ENCODE measurements around the gene SIPA1L3.

SIPA1L3 gene

DNA sequence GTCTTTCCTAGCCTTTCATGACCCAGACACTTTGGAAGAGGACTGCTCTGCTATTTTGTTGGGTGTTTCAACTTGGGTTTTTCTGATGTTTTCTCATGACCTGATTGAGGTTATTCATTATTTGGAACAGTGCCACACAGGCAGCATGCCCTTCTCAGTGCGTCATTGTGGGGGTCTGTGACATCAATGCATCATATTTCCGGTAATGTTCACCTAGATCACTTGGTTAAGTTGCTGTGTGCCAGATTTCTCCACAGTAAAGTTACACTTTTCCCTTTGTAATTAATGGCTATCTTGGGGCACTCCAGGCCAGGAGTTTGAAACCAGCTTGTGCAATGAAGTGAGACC, 124.4 kb downstream of the SIPA1L3 start:
- no peak for DNase-seq (ENCODE audit: low read depth)
- H3K4me3 ChIP-seq (ENCODE audit: low read depth, low read length) = no peak overlapping the region
- TF ChIP-seq, protein P1, sequence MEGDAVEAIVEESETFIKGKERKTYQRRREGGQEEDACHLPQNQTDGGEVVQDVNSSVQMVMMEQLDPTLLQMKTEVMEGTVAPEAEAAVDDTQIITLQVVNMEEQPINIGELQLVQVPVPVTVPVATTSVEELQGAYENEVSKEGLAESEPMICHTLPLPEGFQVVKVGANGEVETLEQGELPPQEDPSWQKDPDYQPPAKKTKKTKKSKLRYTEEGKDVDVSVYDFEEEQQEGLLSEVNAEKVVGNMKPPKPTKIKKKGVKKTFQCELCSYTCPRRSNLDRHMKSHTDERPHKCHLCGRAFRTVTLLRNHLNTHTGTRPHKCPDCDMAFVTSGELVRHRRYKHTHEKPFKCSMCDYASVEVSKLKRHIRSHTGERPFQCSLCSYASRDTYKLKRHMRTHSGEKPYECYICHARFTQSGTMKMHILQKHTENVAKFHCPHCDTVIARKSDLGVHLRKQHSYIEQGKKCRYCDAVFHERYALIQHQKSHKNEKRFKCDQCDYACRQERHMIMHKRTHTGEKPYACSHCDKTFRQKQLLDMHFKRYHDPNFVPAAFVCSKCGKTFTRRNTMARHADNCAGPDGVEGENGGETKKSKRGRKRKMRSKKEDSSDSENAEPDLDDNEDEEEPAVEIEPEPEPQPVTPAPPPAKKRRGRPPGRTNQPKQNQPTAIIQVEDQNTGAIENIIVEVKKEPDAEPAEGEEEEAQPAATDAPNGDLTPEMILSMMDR (IDR thresholded peaks at IDR 0.05; ENCODE audit: insufficient read depth, low read depth, low read length, missing control alignments) = no peak

DNA sequence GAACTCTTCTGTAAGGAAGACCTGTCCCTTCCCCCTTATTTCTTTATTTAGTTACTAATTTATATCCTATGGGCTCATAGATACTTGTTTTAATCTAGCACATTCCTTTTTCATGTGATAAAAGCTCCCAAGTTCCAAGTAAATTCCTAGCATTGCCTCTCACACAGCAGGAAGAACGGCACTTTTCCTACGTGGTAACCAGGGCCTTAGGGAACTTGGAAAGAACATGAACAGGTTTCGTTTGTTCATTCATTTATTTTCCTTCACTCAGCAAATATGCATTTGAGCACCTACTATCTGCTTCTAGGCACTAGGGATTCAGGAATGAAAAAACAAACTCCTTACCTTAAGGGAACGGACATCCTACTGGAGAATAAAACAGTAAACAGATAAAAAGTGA, 125.1 kb downstream of the SIPA1L3 start:
- no peak for DNase-seq (ENCODE audit: low read depth)
- H3K4me3 ChIP-seq (ENCODE audit: low read depth, low read length) = no peak overlapping the region
- TF ChIP-seq, protein P1 (IDR thresholded peaks at IDR 0.05; ENCODE audit: insufficient read depth, low read depth, low read length, missing control alignments) = no peak

DNA sequence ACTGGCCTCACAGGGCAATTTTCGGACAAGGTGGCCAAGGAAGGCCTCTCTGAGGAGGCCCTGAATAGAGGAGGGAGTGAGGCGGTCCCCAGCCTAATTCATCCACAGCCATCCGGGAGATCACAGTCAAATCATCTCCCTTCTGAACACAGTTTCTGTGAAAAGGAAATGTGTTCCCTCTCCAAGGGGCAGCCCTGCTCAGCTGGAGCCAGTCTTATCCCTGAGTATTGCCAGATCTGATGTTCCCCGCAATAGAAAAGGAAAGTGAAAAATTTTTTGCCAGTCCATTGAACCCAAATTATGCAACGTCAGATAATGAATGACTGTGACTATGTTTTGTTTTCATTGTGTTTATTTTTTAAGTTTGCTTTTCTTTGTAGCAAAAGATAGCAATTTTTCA, 125.9 kb downstream of the SIPA1L3 start:
- TF ChIP-seq, protein P1 (IDR thresholded peaks at IDR 0.05; ENCODE audit: insufficient read depth, low read depth, low read length, missing control alignments) = no peak
- H3K4me3 ChIP-seq (ENCODE audit: low read depth, low read length) = peak overlapping the region; percentile 1; the same call in 1 of the 2 replicates
- DNase-seq (ENCODE audit: low read depth) = no peak

DNA sequence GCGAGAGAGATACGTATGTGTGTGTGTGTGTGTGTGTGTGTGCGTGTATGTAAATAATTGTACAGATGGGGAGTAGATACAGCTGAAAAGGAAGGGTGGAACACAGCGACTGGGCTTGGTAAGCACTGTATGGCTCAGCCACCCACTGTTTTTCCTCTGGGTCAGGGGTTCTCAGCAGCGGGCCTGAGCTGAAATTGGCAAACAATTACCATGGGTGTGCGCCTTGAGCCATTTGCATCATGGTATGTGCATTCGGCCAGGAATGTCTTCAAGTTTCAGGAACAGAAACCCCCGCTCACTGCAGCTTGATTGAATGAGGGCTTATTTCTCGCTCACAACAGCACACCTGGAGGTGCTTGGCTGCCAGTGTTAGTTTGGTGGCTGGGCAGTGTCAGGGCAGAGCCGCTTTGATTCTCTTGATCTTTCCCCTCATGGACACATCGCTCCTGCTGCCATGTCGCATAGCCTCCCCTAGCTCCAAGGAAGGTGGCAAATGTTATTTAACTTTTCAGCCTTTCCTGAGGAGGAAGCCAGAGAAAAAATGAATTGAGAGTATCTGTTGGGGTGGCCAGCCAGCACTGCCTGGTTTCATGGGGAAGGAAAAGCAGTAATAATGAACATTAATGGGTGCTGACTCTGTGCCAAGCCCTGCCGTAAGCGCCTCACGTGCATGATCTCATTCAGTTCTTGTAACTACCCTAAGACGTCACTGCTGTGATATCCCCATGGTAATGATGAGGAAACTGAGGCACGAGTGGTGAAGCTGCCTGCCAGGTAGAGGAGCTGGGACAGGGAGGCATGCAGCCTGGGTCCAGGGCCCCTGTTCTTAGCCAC, 126.9 kb downstream of the SIPA1L3 start:
- peak overlapping the region; percentile 31 for H3K4me3 ChIP-seq (ENCODE audit: low read depth, low read length)
- peak; percentile 91 for DNase-seq (ENCODE audit: low read depth)
- TF ChIP-seq, protein P1 (IDR thresholded peaks at IDR 0.05; ENCODE audit: insufficient read depth, low read depth, low read length, missing control alignments) = peak; percentile 40

DNA sequence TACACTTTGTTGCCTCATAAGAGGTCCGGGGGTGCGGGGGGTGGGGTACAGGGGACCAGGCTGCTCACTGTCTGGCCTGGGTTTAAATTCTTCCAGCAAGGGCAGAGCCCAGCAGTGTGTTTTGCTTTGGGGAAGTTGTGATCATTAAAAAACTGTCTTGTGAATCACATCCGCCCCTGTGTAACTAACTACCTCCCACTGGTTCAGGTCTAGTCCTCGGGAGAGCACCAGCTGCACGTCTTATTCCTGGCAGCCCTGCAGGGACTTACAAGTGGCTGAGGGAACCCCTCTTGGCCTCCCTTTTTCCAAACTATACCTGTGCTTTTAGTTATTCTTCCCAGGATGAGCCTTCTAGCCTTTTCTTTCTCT, 127.5 kb downstream of the SIPA1L3 start:
- H3K4me3 ChIP-seq (ENCODE audit: low read depth, low read length) = peak overlapping the region; percentile 31; the same call in 1 of the 2 replicates
- TF ChIP-seq, protein P1 (IDR thresholded peaks at IDR 0.05; ENCODE audit: insufficient read depth, low read depth, low read length, missing control alignments) = no peak
- peak; percentile 40 for DNase-seq (ENCODE audit: low read depth)

DNA sequence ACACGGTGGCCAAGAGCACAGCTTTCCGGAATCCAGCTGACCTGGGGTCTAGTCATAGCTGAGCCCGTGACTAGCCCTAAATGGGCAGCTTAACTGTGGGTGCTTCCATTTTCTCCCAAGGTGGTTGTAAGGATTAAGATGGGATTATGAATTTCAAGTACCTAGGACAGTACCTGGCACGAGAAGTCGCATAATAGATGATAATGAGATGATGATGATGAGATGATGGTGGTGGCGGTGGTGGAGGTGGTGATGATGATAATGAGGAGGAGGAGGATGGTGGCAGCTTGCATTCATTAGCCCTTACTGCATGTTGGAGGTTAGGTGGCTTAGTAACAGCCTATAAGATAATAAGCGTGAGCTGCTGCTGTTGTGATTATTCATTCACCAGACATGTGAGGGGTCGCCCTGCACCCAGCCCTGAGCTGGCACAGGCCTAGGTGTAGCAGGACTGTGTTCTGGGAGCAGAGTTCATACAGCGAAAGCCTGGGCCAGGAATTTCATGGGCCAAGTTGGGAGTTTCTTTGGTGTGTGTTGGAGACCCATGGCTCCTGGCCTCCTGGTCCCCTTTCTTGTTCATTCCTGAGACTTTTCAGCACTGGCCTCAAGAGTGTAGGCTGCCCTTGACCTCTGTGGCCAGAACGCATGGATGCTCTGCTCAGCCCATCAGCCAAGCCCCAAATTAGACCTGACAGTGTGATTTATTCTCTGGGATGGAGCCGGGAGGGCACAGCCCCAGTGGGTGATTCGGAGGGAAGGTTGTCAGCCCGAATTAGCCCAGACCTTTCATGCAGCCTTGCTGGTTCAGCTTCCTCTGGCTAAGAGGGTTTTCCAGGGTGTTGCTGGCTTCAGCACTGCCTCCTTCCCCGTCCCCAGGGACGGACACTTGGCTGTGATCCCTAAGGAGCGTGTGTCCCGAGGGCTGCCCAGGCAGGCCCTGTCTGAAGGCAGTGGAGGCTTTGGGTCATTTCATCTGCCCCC, 128.8 kb downstream of the SIPA1L3 start:
- no peak overlapping the region for H3K4me3 ChIP-seq (ENCODE audit: low read depth, low read length)
- TF ChIP-seq, protein P1 (IDR thresholded peaks at IDR 0.05; ENCODE audit: insufficient read depth, low read depth, low read length, missing control alignments) = no peak
- no peak for DNase-seq (ENCODE audit: low read depth)

Measured in GM12865 (cell line).